GM21423 (cell line): ENCODE data around the gene CHRM4.
A peak's percentile ranks its signal among the peaks of the same experiment; 100 is the strongest.

Experiments used
- ATAC-seq: cut with Tn5 transposase; IDR thresholded peaks from one replicate; pipeline ENCODE4 v1.9.1; 2021; ENCODE audit warnings: mild to moderate bottlenecking, moderate library complexity; ENCODE audit not compliant: unreplicated experiment

CHRM4 gene

DNA sequence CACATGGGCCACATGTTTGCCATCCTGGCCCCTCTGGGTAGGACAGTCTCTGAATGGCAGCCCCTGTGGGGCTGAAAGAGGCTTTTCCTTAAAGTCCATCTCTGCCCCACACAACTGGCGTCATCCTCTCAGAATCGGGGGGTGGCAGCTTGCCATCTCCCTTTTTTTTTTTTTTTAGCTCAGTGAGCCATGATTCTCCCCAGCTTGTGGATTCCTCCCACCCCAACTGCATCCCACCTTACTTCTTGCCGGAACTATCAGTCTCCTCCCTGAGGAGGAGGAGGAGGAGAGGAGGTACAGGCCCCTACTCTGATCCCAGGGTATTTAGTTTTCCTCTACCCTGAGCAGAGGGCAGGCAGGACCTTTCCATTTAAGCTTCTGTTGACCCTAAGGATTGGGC is 40.9 kb downstream of the CHRM4 start:
- ATAC-seq = no peak

GRCh38 chr11:46348566-46349401 is 42.8 kb downstream of the CHRM4 start:
- no peak for ATAC-seq

GRCh38 chr11:46347637-46348311 is 43.8 kb downstream of the CHRM4 start:
- ATAC-seq = peak; percentile 0

DNA sequence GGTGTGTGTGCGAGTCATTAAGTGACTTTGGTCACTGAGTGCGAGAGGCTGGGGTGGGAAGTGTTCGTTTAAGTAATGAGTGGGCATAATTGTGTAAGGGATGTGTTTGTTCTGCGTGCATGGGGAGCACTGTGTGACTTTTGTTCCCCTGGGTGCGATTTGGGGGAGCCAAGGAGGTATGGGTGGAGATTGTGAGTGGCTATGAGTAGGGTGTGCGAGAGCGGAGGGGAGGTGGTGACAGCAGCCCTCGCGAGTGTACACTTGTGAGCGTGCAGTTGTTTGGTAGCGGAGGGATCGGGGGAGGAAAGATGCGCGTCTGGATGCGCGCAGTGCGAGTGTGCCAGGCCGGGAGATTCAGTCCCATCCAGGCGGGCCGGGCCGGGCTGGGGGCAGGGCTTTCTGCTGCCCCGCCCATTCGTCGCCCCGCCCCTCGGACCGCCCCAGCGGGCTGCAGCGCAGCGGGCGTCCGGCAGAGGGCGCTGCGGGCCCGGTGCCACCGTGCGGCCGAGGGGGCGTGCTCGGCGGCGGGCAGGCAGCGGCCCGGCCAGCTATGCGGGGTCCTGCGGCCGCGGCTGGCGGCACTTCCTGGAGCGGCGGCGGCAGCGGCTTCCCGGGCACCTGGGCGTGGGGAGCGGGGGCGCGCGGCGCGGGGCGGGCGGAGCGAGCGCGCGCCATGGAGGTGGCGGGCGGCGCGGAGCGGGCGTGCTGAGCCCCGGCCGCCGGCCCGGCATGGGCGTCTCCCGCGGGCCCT is 44.5 kb downstream of the CHRM4 start, which contains the start of gene DGKZ:
TSS of gene DGKZ (plus strand) at position 578 of the 751 bp plus-strand sequence. CDS start 197 bp downstream, outside the sequence.
- ATAC-seq = peak; percentile 54

DNA sequence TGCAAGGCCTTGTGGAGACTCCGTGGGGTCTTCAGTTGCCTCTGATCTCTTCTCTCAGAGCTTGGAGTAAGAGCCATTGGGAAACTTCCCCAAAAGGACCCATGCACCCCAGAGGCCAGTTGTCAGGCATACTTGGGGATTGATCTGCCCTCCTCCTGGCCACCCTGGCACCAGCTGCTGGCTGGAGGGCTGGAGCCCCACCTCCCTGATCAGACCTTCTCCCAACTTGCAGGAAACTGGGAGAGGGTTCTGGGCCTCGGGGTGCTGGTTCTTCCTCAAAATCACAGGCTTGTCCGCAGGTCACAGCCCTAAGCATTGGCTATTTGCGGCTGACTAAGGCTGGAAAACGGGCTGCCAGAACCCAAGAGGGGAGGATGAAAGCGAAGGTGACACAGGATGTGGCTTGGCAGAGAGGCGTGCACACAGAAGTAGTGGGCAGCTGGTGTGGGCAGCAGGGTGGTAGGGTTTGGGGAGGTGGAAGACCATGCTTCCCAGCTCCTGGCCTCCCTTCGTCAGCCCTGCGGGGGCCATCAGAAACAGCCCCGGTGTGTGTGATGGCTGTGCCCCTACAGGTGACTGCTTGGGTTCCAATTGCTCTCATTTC is 45.6 kb downstream of the CHRM4 start:
- no peak for ATAC-seq

- ATAC-seq = no peak
These were observed 46.4 kb downstream of the CHRM4 start for GRCh38 chr11:46345131-46345597.

DNA sequence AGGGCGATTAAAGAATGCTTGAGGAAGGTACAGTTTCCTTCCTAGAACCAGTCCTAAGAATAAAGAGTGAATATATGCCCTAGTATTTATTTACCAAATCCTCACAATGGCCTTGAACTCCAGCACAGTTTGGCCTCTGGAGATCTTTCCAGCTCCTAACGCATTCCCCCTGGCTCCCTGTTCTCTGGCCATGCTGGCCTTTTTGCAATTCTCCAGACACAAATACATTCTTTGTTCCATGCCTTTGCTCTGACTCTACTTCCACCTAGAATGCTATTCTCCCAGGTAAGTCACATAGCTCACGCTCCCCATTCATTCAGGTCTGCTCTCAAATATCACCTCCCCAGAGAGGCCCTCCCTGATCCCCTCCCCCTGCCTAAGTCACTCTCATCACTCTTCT is 48.1 kb downstream of the CHRM4 start:
- no peak for ATAC-seq

DNA sequence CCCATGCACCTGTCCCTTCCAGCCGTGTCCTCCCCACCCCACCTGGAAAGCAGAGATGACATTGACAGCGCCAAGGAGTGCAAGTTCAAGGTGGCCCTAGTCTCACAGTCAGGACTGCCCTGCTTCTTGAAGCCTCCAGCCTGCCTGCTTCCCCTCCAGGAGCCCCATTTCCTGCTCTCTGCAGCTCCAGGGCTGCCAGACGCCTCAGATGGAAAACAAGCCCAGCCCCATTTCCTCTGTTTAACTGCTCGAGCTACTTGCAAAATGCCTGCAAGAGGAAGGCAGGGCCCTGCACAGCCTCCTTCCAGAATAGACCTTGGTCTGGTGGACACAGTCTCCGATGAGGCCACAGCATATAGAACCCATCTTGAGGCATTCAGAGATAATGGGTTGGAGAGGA is 49.3 kb downstream of the CHRM4 start:
- ATAC-seq = no peak

GRCh38 chr11:46341454-46341853 is 50.1 kb downstream of the CHRM4 start:
- no peak for ATAC-seq

GRCh38 chr11:46339816-46340215 is 51.8 kb downstream of the CHRM4 start:
- ATAC-seq = no peak

DNA sequence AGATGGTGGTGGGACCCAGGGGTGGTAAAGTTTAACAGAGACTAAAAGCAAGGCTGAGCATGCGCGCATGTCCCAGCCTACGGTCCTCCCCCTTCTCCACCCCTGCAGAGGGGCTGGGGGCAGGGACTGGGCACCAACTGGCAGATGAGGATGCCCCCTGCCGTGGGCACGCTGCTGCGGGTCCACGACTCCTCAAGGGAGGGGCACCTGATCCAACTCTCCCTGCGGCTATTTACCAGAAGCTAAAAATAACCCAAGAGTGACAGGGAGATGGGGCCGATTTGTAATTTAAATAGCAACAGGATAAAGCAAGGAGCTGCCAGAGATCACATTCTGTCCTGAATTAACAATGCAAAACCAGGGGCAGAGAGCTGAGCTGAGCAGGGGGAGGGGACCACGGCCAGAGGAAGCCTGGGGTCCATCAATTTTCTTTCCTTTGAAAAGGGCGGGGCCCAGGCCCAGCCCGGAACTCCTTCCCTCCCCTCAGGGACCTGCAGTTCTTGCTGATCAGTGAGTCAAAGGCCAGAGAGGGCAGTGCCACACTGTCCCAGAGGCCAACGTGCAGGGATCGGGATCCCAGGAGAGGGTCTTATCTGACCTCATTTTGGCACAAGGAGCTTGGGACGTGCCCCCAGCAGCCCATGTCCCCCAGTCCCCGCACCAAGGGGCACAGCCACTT is 52.4 kb downstream of the CHRM4 start:
- no peak for ATAC-seq

- ATAC-seq = no peak
These were observed 53.0 kb downstream of the CHRM4 start for GRCh38 chr11:46338636-46338987.

GRCh38 chr11:46337626-46338345 is 53.8 kb downstream of the CHRM4 start:
- ATAC-seq = no peak

GRCh38 chr11:46336563-46337180 is 54.9 kb downstream of the CHRM4 start:
- no peak for ATAC-seq

DNA sequence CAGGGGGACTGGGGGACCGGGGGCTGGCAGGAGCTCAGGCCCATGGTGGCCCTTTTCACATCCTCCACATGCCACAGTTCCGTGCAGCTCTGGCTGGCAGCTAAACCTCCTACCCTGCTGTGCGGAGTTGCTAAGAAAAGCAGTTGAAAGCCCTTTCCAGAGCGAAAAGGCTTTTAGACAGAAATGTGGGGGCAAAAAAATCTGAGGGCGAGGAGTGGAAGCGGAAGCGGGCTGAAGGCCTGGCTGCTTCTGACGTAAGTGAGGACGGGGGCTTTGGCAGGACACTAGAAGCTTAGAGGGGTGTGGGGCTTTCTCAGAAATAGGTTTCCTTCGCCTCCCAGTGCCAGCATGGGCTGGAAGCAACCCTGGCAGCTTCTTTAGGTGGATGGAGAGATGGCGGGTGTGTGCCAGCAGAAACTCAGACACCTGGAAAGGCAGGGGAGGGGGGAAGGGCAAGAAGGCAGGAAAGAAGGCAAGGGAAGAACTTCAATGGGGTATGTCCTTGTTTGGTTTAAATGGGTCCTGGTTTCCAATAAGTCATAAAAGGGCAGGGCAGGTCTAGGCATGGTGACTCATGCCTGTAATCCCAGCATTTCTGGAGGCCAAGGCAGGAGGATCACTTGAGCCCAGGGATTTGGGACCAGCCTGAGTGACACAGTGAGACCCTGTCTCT is 55.5 kb downstream of the CHRM4 start:
- ATAC-seq = no peak

GRCh38 chr11:46335271-46335670 is 56.3 kb downstream of the CHRM4 start:
- ATAC-seq = no peak

DNA sequence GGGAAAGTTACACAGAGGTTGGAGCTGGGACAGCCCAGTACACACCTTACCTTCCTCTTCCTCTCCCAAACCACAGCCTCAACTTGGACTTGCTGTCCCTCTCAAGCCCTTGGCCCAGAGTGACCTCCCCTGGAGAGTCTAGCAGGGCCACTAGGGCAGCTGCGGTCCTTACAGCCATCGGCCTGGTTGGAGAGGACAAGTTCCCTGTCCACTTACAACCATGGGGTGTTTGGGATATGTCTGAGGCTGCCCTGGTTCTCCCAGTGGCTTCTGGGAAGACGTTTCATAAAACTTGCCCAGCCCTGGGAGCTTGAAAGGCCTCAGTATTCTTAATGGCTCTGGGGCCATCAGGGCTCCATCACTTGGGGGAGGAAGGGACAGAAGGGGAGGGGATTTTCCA is 57.4 kb downstream of the CHRM4 start:
- ATAC-seq = no peak
